ENCODE measurements around the gene PHTF2.

GRCh38 chr7:77783545-77783944 lies 15.0 kb upstream of the PHTF2 start:
- TF ChIP-seq POLR2A (IDR thresholded peaks at IDR 0.05; ENCODE audit: low read depth, low read length), result no peak
- no peak for TF ChIP-seq POLR2AphosphoS5 (IDR thresholded peaks at IDR 0.05; ENCODE audit: low read depth, low read length)
- TF ChIP-seq TAF1 (IDR thresholded peaks at IDR 0.05; ENCODE audit: low read depth, low read length), result no peak
- no peak for TF ChIP-seq SPI1 (IDR thresholded peaks at IDR 0.05; ENCODE audit: low read depth, low read length)
- no peak for TF ChIP-seq POU2F2 (IDR thresholded peaks at IDR 0.05; ENCODE audit: low read depth, low read length)
- TF ChIP-seq PAX5 (IDR thresholded peaks at IDR 0.05; ENCODE audit: insufficient read depth, low read length, severe bottlenecking), result no peak

Measured in GM12891 (cell line).